ENCODE results near the gene NRTN. TPM values are rescaled to one million over a fixed set of nuclear protein-coding genes. Genes with fewer than 3 reads are reported as not detected.

The NRTN gene
- total and polyA plus RNA-seq, 4 donors, result 0.23 to 3.3 (median 1.4) TPM

DNA sequence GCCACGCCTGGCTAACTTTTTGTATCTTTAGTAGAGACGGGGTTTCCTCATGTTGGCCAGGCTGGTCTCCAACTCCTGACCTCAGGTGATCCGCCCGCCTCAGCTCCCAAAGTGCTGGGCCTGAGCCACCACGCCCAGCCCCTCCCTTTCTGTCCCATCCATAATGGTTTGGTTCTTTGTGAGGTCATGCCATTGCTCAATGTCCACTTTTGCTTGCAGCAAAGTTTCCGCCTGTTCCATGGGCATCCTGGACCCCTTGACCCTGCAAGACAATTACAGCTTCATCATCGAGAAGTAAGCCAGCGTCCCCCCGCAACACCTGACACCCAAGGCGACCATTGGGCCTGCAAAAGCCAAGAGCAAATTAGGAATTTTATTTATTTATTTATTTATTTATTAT, 36.9 kb upstream of the NRTN start:
- Histone ChIP-seq H3K9ac (ENCODE audit: insufficient read depth in 1 of 2, low read length in 2 of 2) (no peak overlapping the region), H3K27ac (ENCODE audit: low read depth in 1 of 2, low read length in 1 of 2) (no peak overlapping the region), H3K4me1 (ENCODE audit: control insufficient read depth in 5 of 5, insufficient read depth in 5 of 5, low read length in 5 of 5) (no peaks in the 10 kb centered on the region), H3K36me3 (ENCODE audit: control insufficient read depth in 4 of 4, insufficient read depth in 4 of 4, low read length in 4 of 4) (no peaks in the 10 kb centered on the region), H3K9me3 (ENCODE audit: control insufficient read depth in 4 of 4, insufficient read depth in 3 of 4, low read length in 3 of 4) (peaks cover 0 to 2% (median 0%) of the 10 kb centered on the region in 4 donors), H3K4me3 (no peak overlapping the region), H3K27me3 (ENCODE audit: control insufficient read depth in 3 of 3, insufficient read depth in 3 of 3, low read length in 2 of 3) (no peaks in the 10 kb centered on the region)
- WGBS, 2 donors, result 92 to 93% methylated on average over 10 of the region's 10 CpGs
- DNase-seq (no peak), ATAC-seq (ENCODE audit: insufficient read depth, low FRiP score) (no peak)
- TF ChIP-seq, protein P1, sequence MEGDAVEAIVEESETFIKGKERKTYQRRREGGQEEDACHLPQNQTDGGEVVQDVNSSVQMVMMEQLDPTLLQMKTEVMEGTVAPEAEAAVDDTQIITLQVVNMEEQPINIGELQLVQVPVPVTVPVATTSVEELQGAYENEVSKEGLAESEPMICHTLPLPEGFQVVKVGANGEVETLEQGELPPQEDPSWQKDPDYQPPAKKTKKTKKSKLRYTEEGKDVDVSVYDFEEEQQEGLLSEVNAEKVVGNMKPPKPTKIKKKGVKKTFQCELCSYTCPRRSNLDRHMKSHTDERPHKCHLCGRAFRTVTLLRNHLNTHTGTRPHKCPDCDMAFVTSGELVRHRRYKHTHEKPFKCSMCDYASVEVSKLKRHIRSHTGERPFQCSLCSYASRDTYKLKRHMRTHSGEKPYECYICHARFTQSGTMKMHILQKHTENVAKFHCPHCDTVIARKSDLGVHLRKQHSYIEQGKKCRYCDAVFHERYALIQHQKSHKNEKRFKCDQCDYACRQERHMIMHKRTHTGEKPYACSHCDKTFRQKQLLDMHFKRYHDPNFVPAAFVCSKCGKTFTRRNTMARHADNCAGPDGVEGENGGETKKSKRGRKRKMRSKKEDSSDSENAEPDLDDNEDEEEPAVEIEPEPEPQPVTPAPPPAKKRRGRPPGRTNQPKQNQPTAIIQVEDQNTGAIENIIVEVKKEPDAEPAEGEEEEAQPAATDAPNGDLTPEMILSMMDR (IDR thresholded peaks at IDR 0.05; ENCODE audit: control extremely low read depth, extremely low read depth), result no peak

DNA sequence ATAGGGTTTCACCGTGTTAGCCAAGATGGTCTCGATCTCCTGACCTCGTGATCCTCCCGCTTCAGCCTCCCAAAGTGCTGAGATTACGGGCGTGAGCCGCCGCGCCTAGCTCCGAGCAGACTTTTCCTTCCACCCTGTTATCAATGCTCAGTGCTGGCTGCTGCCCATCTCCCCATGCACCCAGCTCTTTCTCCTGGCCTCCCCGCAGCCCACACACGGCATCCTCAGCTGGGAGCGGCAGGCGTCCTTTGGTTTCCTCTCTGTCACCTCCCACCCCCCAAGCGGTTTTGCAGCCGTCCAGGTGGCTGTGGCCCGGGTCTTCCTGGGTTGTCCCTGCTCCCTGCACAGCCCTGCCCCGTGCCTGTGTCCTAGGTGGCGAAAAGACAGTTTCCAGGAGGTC, 32.5 kb upstream of the NRTN start:
- no peaks in the 10 kb centered on the region for H3K4me1 ChIP-seq (ENCODE audit: control insufficient read depth in 5 of 5, insufficient read depth in 5 of 5, low read length in 5 of 5)
- no peaks in the 10 kb centered on the region for H3K36me3 ChIP-seq (ENCODE audit: control insufficient read depth in 4 of 4, insufficient read depth in 4 of 4, low read length in 4 of 4)
- DNase-seq, result no peak
- H3K4me3 ChIP-seq, result no peak overlapping the region
- ATAC-seq (ENCODE audit: insufficient read depth, low FRiP score), result no peak
- no peak overlapping the region for H3K27ac ChIP-seq (ENCODE audit: low read depth in 1 of 2, low read length in 1 of 2)
- H3K9me3 ChIP-seq (ENCODE audit: control insufficient read depth in 4 of 4, insufficient read depth in 3 of 4, low read length in 3 of 4), result no peaks in the 10 kb centered on the region
- TF ChIP-seq, protein P1 (IDR thresholded peaks at IDR 0.05; ENCODE audit: control extremely low read depth, extremely low read depth), result no peak
- WGBS, 2 donors, result 78 to 83% methylated on average over 19 of the region's 19 CpGs
- H3K27me3 ChIP-seq (ENCODE audit: control insufficient read depth in 3 of 3, insufficient read depth in 3 of 3, low read length in 2 of 3), result no peaks in the 10 kb centered on the region
- no peak overlapping the region for H3K9ac ChIP-seq (ENCODE audit: insufficient read depth in 1 of 2, low read length in 2 of 2)

DNA sequence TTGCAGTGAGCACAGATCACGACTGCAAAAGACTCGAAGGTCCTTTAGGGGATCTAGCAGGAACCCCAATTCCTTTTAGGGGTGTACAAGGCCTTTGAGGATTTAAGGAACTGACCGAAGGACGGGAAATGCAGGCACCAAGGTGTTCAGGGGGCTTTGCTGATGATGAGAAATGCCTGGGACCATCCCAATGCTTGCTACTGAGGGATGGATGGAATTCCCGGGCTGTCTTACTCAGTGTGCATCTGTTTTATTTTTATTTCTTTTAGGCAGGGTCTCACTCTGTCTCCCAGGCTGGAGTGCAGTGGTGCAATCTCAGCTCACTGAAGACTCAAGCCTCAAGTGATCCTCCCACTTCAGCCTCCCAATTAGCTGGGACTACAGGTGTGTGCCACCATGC, 31.6 kb upstream of the NRTN start:
- Histone ChIP-seq H3K27me3 (ENCODE audit: control insufficient read depth in 3 of 3, insufficient read depth in 3 of 3, low read length in 2 of 3) (no peaks in the 10 kb centered on the region), H3K36me3 (ENCODE audit: control insufficient read depth in 4 of 4, insufficient read depth in 4 of 4, low read length in 4 of 4) (no peaks in the 10 kb centered on the region), H3K27ac (ENCODE audit: low read depth in 1 of 2, low read length in 1 of 2) (no peak overlapping the region), H3K4me1 (ENCODE audit: control insufficient read depth in 5 of 5, insufficient read depth in 5 of 5, low read length in 5 of 5) (no peaks in the 10 kb centered on the region), H3K9me3 (ENCODE audit: control insufficient read depth in 4 of 4, insufficient read depth in 3 of 4, low read length in 3 of 4) (no peaks in the 10 kb centered on the region), H3K4me3 (no peak overlapping the region), H3K9ac (ENCODE audit: insufficient read depth in 1 of 2, low read length in 2 of 2) (no peak overlapping the region)
- 84 to 91% methylated on average over 5 of the region's 5 CpGs for WGBS, 2 donors
- ATAC-seq (ENCODE audit: insufficient read depth, low FRiP score), result no peak
- TF ChIP-seq, protein P1 (IDR thresholded peaks at IDR 0.05; ENCODE audit: control extremely low read depth, extremely low read depth), result no peak
- DNase-seq, result no peak

DNA sequence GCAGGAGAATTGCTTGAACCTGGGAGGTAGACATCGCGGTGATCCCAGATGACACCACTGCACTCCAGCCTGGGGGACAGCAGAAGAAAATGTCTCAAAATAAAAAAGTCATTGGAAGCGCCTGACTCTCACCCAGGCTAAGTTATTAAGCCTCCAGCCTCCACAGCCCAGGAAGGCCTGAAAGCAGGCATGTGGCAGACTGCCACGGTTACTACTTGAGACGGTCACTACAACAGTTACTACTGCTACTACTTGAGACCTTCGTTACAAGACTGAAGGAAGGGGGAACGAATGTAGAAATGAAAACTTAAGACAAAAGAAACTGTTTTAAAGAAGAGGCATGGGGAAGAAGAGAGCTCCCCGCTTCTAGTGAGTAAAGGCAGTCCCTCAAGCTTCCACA, 29.9 kb upstream of the NRTN start:
- Histone ChIP-seq H3K36me3 (ENCODE audit: control insufficient read depth in 4 of 4, insufficient read depth in 4 of 4, low read length in 4 of 4) (no peaks in the 10 kb centered on the region), H3K27ac (ENCODE audit: low read depth in 1 of 2, low read length in 1 of 2) (no peak overlapping the region), H3K9ac (ENCODE audit: insufficient read depth in 1 of 2, low read length in 2 of 2) (no peak overlapping the region), H3K27me3 (ENCODE audit: control insufficient read depth in 3 of 3, insufficient read depth in 3 of 3, low read length in 2 of 3) (no peaks in the 10 kb centered on the region), H3K9me3 (ENCODE audit: control insufficient read depth in 4 of 4, insufficient read depth in 3 of 4, low read length in 3 of 4) (no peaks in the 10 kb centered on the region), H3K4me1 (ENCODE audit: control insufficient read depth in 5 of 5, insufficient read depth in 5 of 5, low read length in 5 of 5) (no peaks in the 10 kb centered on the region), H3K4me3 (no peak overlapping the region)
- TF ChIP-seq, protein P1 (IDR thresholded peaks at IDR 0.05; ENCODE audit: control extremely low read depth, extremely low read depth), result no peak
- ATAC-seq (ENCODE audit: insufficient read depth, low FRiP score), result no peak
- 75 to 82% methylated on average over 8 of the region's 8 CpGs for WGBS, 2 donors
- peak in 2 of 3 donors; percentile 39 to 51 for DNase-seq
